Astrocyte (in vitro differentiated cells and primary cell): ENCODE data around the gene PCDHA7. TPM values are rescaled to one million over a fixed set of nuclear protein-coding genes. Genes with fewer than 3 reads are reported as not detected.
"Not testable (repeated sequence)": the region's sequence is repeated elsewhere in the genome, so short reads cannot be mapped to it uniquely, and the experiment has no call there.

ENCODE experiments used
- DNase-seq: peaks from one replicate; pipeline ENCODE4 v3.0.0-alpha.2; 2010; ENCODE audit warnings: low read depth
- FAIRE-seq: peaks from 2 replicates; lab custom pipeline; 2011; peaks lifted over from hg19 to GRCh38; lab: Jason Lieb, UNC
- H2AFZ ChIP-seq: 2 replicates; pipeline ENCODE4 v1.6.0; 2012; ENCODE audit warnings: low read depth, low read length, inconsistent platforms
- H3K27ac ChIP-seq: 2 replicates; pipeline ENCODE4 v1.5.1; 2011; ENCODE audit warnings: low read depth, low read length, inconsistent platforms
- H3K27me3 ChIP-seq: 2 replicates; pipeline ENCODE4 v1.6.0; 2011; ENCODE audit warnings: low read length, inconsistent platforms; ENCODE audit not compliant: insufficient read depth
- H3K36me3 ChIP-seq: 2 replicates; pipeline ENCODE4 v1.5.1; 2011; ENCODE audit warnings: low read length, inconsistent platforms; ENCODE audit not compliant: insufficient read depth
- H3K4me1 ChIP-seq: 2 replicates; pipeline ENCODE4 v1.5.1; 2011; ENCODE audit warnings: low read length, inconsistent platforms; ENCODE audit not compliant: insufficient read depth
- H3K4me2 ChIP-seq: 2 replicates; pipeline ENCODE4 v1.6.0; 2012; ENCODE audit warnings: low read length, inconsistent platforms
- H3K4me3 ChIP-seq: 2 replicates; pipeline ENCODE4 v1.5.1; 2011; ENCODE audit warnings: low read depth, mild to moderate bottlenecking, low read length, inconsistent platforms; ENCODE audit not compliant: insufficient read depth
- H3K79me2 ChIP-seq: 2 replicates; pipeline ENCODE4 v1.6.0; 2012; ENCODE audit warnings: mild to moderate bottlenecking, low read length, inconsistent platforms; ENCODE audit not compliant: insufficient read depth
- H3K9ac ChIP-seq: 2 replicates; pipeline ENCODE4 v1.6.0; 2012; ENCODE audit warnings: mild to moderate bottlenecking, low read length, inconsistent platforms
- H3K9me3 ChIP-seq: 2 replicates; pipeline ENCODE4 v1.5.1; 2012; ENCODE audit warnings: low read depth, mild to moderate bottlenecking, low read length, inconsistent platforms; ENCODE audit not compliant: insufficient read depth
- H4K20me1 ChIP-seq: 2 replicates; pipeline ENCODE4 v1.6.0; 2012; ENCODE audit warnings: low read length, inconsistent platforms; ENCODE audit not compliant: insufficient read depth
- H3K27ac Mint-ChIP-seq: one replicate; pipeline ENCODE4 v1.8.0; 2021; ENCODE audit warnings: mild to moderate bottlenecking, mixed read lengths; ENCODE audit not compliant: unreplicated experiment
- H3K27me3 Mint-ChIP-seq: one replicate; pipeline ENCODE4 v1.8.0; 2021; ENCODE audit warnings: low read depth, mixed read lengths; ENCODE audit not compliant: unreplicated experiment
- H3K36me3 Mint-ChIP-seq: one replicate; pipeline ENCODE4 v1.8.0; 2021; ENCODE audit warnings: low read depth, mixed read lengths; ENCODE audit not compliant: unreplicated experiment
- H3K4me1 Mint-ChIP-seq: one replicate; pipeline ENCODE4 v1.8.0; 2021; ENCODE audit warnings: low read depth, mixed read lengths; ENCODE audit not compliant: unreplicated experiment
- H3K4me3 Mint-ChIP-seq: one replicate; pipeline ENCODE4 v1.8.0; 2021; ENCODE audit warnings: mild to moderate bottlenecking, moderate library complexity, mixed read lengths; ENCODE audit not compliant: unreplicated experiment
- H3K9me3 Mint-ChIP-seq: one replicate; pipeline ENCODE4 v1.8.0; 2021; ENCODE audit warnings: mild to moderate bottlenecking, mixed read lengths; ENCODE audit not compliant: unreplicated experiment
- CTCF ChIP-seq: IDR thresholded peaks from 2 replicates; pipeline ENCODE4 v1.5.1; 2011; ENCODE audit warnings: low read depth, mild to moderate bottlenecking, inconsistent platforms, low read length, moderate library complexity; ENCODE audit not compliant: insufficient read depth
- EZH2 ChIP-seq: IDR thresholded peaks from 2 replicates; pipeline ENCODE4 v1.6.1; 2012; ENCODE audit warnings: mild to moderate bottlenecking, low read length, inconsistent platforms; ENCODE audit not compliant: insufficient read depth
- total RNA-seq: library from RNA; stranded (reverse); gene quantifications from 2 replicates; pipeline ENCODE4 v1.2.1, GENCODE V29; 2021

Gene PCDHA7
- total RNA-seq, 1 donor from 2014 or later = 2.6 TPM

- Histone ChIP-seq H3K36me3 (no peaks in the 10 kb centered on the region), H3K27ac (no peak overlapping the region), H3K9ac (no peak overlapping the region), H3K4me1 (no peaks in the 10 kb centered on the region), H4K20me1 (no peaks in the 10 kb centered on the region), H3K79me2 (no peaks in the 10 kb centered on the region), H3K4me3 (no peak overlapping the region), H3K27me3 (no peaks in the 10 kb centered on the region), H2AFZ (no peak overlapping the region), H3K9me3 (peaks cover 10% of the 10 kb centered on the region), H3K4me2 (no peak overlapping the region)
- Mint-ChIP-seq H3K4me3 (no peak overlapping the region), H3K27me3 (no peaks in the 10 kb centered on the region), H3K9me3 (peaks cover 18% of the 10 kb centered on the region), H3K36me3 (peaks cover 18% of the 10 kb centered on the region), H3K4me1 (no peaks in the 10 kb centered on the region), H3K27ac (no peak overlapping the region)
- no peak for FAIRE-seq
- TF ChIP-seq CTCF = no peak
- no peak for TF ChIP-seq EZH2
- no peak for DNase-seq
These were observed 37.4 kb upstream of the PCDHA7 start for GRCh38 chr5:140796718-140797095.

GRCh38 chr5:140800816-140801493, 33.1 kb upstream of the PCDHA7 start, which contains the start of gene PCDHA3:
Gene PCDHA3, plus strand, starts transcription at chr5:140801057.
- Histone ChIP-seq H3K4me1 (no peaks in the 10 kb centered on the region), H3K4me2 (peak within 1 kb of the TSS; percentile 25), H3K27ac (no peak within 1 kb of the TSS), H3K27me3 (no peaks in the 10 kb centered on the region), H3K9me3 (peaks cover 16% of the 10 kb centered on the region), H4K20me1 (no peaks in the 10 kb centered on the region), H3K4me3 (no peak within 1 kb of the TSS), H3K79me2 (no peaks in the 10 kb centered on the region), H3K9ac (no peak within 1 kb of the TSS), H2AFZ (no peak within 1 kb of the TSS), H3K36me3 (no peaks in the 10 kb centered on the region)
- Mint-ChIP-seq H3K27me3 (no peaks in the 10 kb centered on the region), H3K36me3 (peaks cover 24% of the 10 kb centered on the region), H3K4me1 (no peaks in the 10 kb centered on the region), H3K27ac (no peak within 1 kb of the TSS), H3K4me3 (peak within 1 kb of the TSS; percentile 8), H3K9me3 (peaks cover 16% of the 10 kb centered on the region)
- no peak for TF ChIP-seq EZH2
- no peak for TF ChIP-seq CTCF
- DNase-seq (peak; percentile 6), FAIRE-seq (peak; percentile 17)

- no peak overlapping the region for H3K27ac ChIP-seq
- H3K36me3 ChIP-seq = no peaks in the 10 kb centered on the region
- peaks cover 12% of the 10 kb centered on the region for H3K9me3 Mint-ChIP-seq
- H4K20me1 ChIP-seq = no peaks in the 10 kb centered on the region
- H3K79me2 ChIP-seq = no peaks in the 10 kb centered on the region
- peaks cover 24% of the 10 kb centered on the region for H3K36me3 Mint-ChIP-seq
- H3K9ac ChIP-seq = no peak overlapping the region
- DNase-seq = no peak
- no peaks in the 10 kb centered on the region for H3K4me1 Mint-ChIP-seq
- peak overlapping the region; percentile 25 for H3K4me2 ChIP-seq
- H3K4me3 ChIP-seq = no peak overlapping the region
- TF ChIP-seq EZH2 = no peak
- no peak for TF ChIP-seq CTCF
- H3K4me1 ChIP-seq = no peaks in the 10 kb centered on the region
- no peak for FAIRE-seq
- no peaks in the 10 kb centered on the region for H3K27me3 Mint-ChIP-seq
- peaks cover 15% of the 10 kb centered on the region for H3K9me3 ChIP-seq
- no peak overlapping the region for H2AFZ ChIP-seq
- H3K27ac Mint-ChIP-seq = no peak overlapping the region
- no peaks in the 10 kb centered on the region for H3K27me3 ChIP-seq
- H3K4me3 Mint-ChIP-seq = no peak overlapping the region
These were observed 32.6 kb upstream of the PCDHA7 start for GRCh38 chr5:140801494-140801841.

- not testable (repeated sequence) for H3K79me2 ChIP-seq, H3K27ac Mint-ChIP-seq, H3K36me3 ChIP-seq, DNase-seq, H3K27ac ChIP-seq, H3K4me1 Mint-ChIP-seq, H3K4me2 ChIP-seq, H2AFZ ChIP-seq, H3K4me3 Mint-ChIP-seq, H3K27me3 Mint-ChIP-seq, H3K9me3 ChIP-seq, FAIRE-seq, H3K4me3 ChIP-seq, H3K27me3 ChIP-seq, H4K20me1 ChIP-seq, H3K4me1 ChIP-seq, H3K9ac ChIP-seq
- H3K36me3 Mint-ChIP-seq = peaks cover 23% of the 10 kb centered on the region
- H3K9me3 Mint-ChIP-seq = peaks cover 11% of the 10 kb centered on the region
These were observed 31.7 kb upstream of the PCDHA7 start for GRCh38 chr5:140802381-140802780.
